ENCODE data around the gene CFAP99. TPM values are rescaled to one million over a fixed set of nuclear protein-coding genes. Genes with fewer than 3 reads are reported as not detected.

Gene CFAP99
- polyA plus RNA-seq, 3 donors = 0.15 to 0.27 TPM; not detected in 1

- no peaks in the 10 kb centered on the region for H3K36me3 Mint-ChIP-seq
- no peaks in the 10 kb centered on the region for H3K27me3 ChIP-seq (ENCODE audit: control insufficient read depth in 2 of 2, insufficient read depth in 2 of 2, low read length in 2 of 2)
- no peaks in the 10 kb centered on the region for H3K36me3 ChIP-seq (replicated peaks in 1 of 2; ENCODE audit: control insufficient read depth in 1 of 2, insufficient read depth in 2 of 2, low read length in 2 of 2)
- H3K4me3 Mint-ChIP-seq = no peak overlapping the region
- WGBS (ENCODE audit: insufficient coverage) = 96% methylated on average over 11 of the region's 11 CpGs
- H3K4me1 ChIP-seq (ENCODE audit: control insufficient read depth in 1 of 2, insufficient read depth in 2 of 2, low read length in 2 of 2) = no peaks in the 10 kb centered on the region
- no peak overlapping the region for H3K4me2 ChIP-seq (replicated peaks; ENCODE audit: extremely low read depth, low read length, poor library complexity, severe bottlenecking)
- TF ChIP-seq CTCF (IDR thresholded peaks at IDR 0.05) = no peak
- intact Hi-C loops (cut with micrococcal nuclease) = no loop called here
- H3K27ac ChIP-seq (ENCODE audit: low read depth in 1 of 2, low read length in 2 of 2) = no peak overlapping the region
- H3K9me3 ChIP-seq (replicated peaks in 1 of 2; ENCODE audit: control insufficient read depth in 1 of 2, insufficient read depth in 1 of 2, low read length in 2 of 2) = no peaks in the 10 kb centered on the region
- H3K27ac Mint-ChIP-seq = no peak overlapping the region
- H3K9me3 Mint-ChIP-seq = no peaks in the 10 kb centered on the region
- H3K9ac ChIP-seq (ENCODE audit: insufficient read depth, low read length, poor library complexity, severe bottlenecking) = no peak overlapping the region
- DNase-seq = no peak
- peaks cover 0 to 3% (median 1%) of the 10 kb centered on the region in 3 donors for H3K27me3 Mint-ChIP-seq (ENCODE audit: low read depth in 3 of 3)
- H3K4me1 Mint-ChIP-seq = no peaks in the 10 kb centered on the region
- H4K20me1 ChIP-seq (ENCODE audit: insufficient read depth, low read length) = no peaks in the 10 kb centered on the region
- H2AFZ ChIP-seq (ENCODE audit: insufficient read depth, low read depth, low read length, poor library complexity, severe bottlenecking) = no peak overlapping the region
- H3K79me2 ChIP-seq (ENCODE audit: insufficient read depth, low read length) = no peaks in the 10 kb centered on the region
- H3K4me3 ChIP-seq (replicated peaks in 1 of 3; ENCODE audit: low read depth in 2 of 3, low read length in 3 of 3) = no peak overlapping the region
These were observed 30.3 kb downstream of the CFAP99 start for GRCh38 chr4:2449051-2449450.

- TF ChIP-seq CTCF (IDR thresholded peaks at IDR 0.05) = no peak
- H4K20me1 ChIP-seq (ENCODE audit: insufficient read depth, low read length) = no peaks in the 10 kb centered on the region
- no peaks in the 10 kb centered on the region for H3K27me3 ChIP-seq (ENCODE audit: control insufficient read depth in 2 of 2, insufficient read depth in 2 of 2, low read length in 2 of 2)
- H3K4me1 ChIP-seq (ENCODE audit: control insufficient read depth in 1 of 2, insufficient read depth in 2 of 2, low read length in 2 of 2) = no peaks in the 10 kb centered on the region
- Mint-ChIP-seq H3K27ac (no peak overlapping the region), H3K9me3 (no peaks in the 10 kb centered on the region), H3K4me3 (no peak overlapping the region), H3K4me1 (no peaks in the 10 kb centered on the region), H3K36me3 (no peaks in the 10 kb centered on the region), H3K27me3 (ENCODE audit: low read depth in 3 of 3) (peaks cover 0 to 3% (median 1%) of the 10 kb centered on the region in 3 donors)
- H3K9me3 ChIP-seq (replicated peaks in 1 of 2; ENCODE audit: control insufficient read depth in 1 of 2, insufficient read depth in 1 of 2, low read length in 2 of 2) = no peaks in the 10 kb centered on the region
- H3K4me2 ChIP-seq (replicated peaks; ENCODE audit: extremely low read depth, low read length, poor library complexity, severe bottlenecking) = no peak overlapping the region
- H2AFZ ChIP-seq (ENCODE audit: insufficient read depth, low read depth, low read length, poor library complexity, severe bottlenecking) = no peak overlapping the region
- H3K27ac ChIP-seq (ENCODE audit: low read depth in 1 of 2, low read length in 2 of 2) = no peak overlapping the region
- WGBS (ENCODE audit: insufficient coverage) = 94% methylated on average over 27 of the region's 27 CpGs
- DNase-seq = no peak
- no peaks in the 10 kb centered on the region for H3K79me2 ChIP-seq (ENCODE audit: insufficient read depth, low read length)
- H3K9ac ChIP-seq (ENCODE audit: insufficient read depth, low read length, poor library complexity, severe bottlenecking) = no peak overlapping the region
- H3K36me3 ChIP-seq (replicated peaks in 1 of 2; ENCODE audit: control insufficient read depth in 1 of 2, insufficient read depth in 2 of 2, low read length in 2 of 2) = no peaks in the 10 kb centered on the region
- no peak overlapping the region for H3K4me3 ChIP-seq (replicated peaks in 1 of 3; ENCODE audit: low read depth in 2 of 3, low read length in 3 of 3)
- intact Hi-C loops (cut with micrococcal nuclease) = no loop called here
These were observed 31.0 kb downstream of the CFAP99 start for GRCh38 chr4:2449511-2450392.
